Colonic mucosa (tissue), 2 donors: ENCODE measurements around the gene CUX1. TPM values are rescaled to one million over a fixed set of nuclear protein-coding genes. Genes with fewer than 3 reads are reported as not detected.

ENCODE experiments used
- microRNA-seq: library from miRNA; unstranded; fragments of <30 nt; microRNA quantifications from one replicate; pipeline ENCODE4, GENCODE V29; 2019
- total RNA-seq, 2 donors: library from RNA; stranded (reverse); fragmentation: NEBNext Ultra II Directional in 1 of 2; extraction: Animal tissue kit (Norgen Biotek cat#: 25700) in 1 of 2; gene quantifications; one replicate each; pipeline ENCODE4 v1.2.1, GENCODE V29; 2021
- donor health status: DM: no; HTN: no; CAD: no.
- donor health status: DM: no; HTN: no; CAD: no.

The CUX1 gene
- total RNA-seq, 2 donors from 2014 or later, result 68.5 to 97.5 TPM

Small RNA genes within 50 kb of the gene (microRNA-seq; reads per million reads assigned to microRNA genes)
- gene MIR4285, result not detected

Other genes with a start within 250 kb of the CUX1 start
- not detected for gene MYL10, start 188.3 kb upstream of the CUX1 start, total RNA-seq